Mammary epithelial cell (primary cell): ENCODE results near the gene TMEM108.

Experiments used
- EZH2 ChIP-seq: IDR thresholded peaks from 2 replicates; pipeline ENCODE4 v1.6.1; 2012; ENCODE audit warnings: low read length, inconsistent platforms, borderline replicate concordance
- TF ChIP-seq, protein P1 (sequence below), 2 donors: IDR thresholded peaks in 1 of 2; conservative IDR thresholded peaks in 1 of 2; 2 replicates each; pipeline ENCODE4 v1.5.1; 2011 to 2012; ENCODE audit warnings: inconsistent platforms in 2 of 2, low read length in 2 of 2, mild to moderate bottlenecking in 2 of 2, control low read depth in 1 of 2, low read depth in 1 of 2; ENCODE audit not compliant: insufficient read depth in 1 of 2; ENCODE audit errors: extremely low read depth in 1 of 2

DNA sequence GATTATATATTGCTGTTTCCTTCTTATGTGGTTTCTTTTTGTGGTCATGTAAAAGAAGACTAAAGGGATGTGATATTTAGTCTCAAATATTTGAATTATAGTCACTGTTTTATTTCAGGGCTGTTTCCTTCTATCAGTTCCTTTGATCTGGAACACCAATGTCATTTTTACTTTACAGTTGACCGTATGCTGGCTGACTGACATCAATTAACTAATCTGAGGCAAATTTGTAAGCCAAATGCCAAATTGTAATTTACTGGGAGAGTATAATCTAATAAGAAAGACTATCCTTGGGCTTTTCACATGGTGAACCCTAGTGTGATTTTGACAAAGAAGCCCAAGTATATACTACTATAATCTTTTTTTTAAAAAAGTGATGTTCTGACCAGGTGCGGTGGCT is 87.6 kb downstream of the TMEM108 start:
- TF ChIP-seq, protein P1, sequence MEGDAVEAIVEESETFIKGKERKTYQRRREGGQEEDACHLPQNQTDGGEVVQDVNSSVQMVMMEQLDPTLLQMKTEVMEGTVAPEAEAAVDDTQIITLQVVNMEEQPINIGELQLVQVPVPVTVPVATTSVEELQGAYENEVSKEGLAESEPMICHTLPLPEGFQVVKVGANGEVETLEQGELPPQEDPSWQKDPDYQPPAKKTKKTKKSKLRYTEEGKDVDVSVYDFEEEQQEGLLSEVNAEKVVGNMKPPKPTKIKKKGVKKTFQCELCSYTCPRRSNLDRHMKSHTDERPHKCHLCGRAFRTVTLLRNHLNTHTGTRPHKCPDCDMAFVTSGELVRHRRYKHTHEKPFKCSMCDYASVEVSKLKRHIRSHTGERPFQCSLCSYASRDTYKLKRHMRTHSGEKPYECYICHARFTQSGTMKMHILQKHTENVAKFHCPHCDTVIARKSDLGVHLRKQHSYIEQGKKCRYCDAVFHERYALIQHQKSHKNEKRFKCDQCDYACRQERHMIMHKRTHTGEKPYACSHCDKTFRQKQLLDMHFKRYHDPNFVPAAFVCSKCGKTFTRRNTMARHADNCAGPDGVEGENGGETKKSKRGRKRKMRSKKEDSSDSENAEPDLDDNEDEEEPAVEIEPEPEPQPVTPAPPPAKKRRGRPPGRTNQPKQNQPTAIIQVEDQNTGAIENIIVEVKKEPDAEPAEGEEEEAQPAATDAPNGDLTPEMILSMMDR (conservative IDR thresholded peaks at IDR 0.05 in 1 of 2, IDR thresholded peaks at IDR 0.05 in 1 of 2; ENCODE audit: extremely low read depth in 1 of 2, insufficient read depth in 1 of 2, low read depth in 1 of 2, low read length in 2 of 2), result no peak
- TF ChIP-seq EZH2, result no peak
